MV-4-11 (cell line): ENCODE data around the gene TRIM63.

Experiments
- DNase-seq: peaks from one replicate; lab custom pipeline; 2025; lab: John Stamatoyannopoulos, UW

Gene TRIM63

DNA sequence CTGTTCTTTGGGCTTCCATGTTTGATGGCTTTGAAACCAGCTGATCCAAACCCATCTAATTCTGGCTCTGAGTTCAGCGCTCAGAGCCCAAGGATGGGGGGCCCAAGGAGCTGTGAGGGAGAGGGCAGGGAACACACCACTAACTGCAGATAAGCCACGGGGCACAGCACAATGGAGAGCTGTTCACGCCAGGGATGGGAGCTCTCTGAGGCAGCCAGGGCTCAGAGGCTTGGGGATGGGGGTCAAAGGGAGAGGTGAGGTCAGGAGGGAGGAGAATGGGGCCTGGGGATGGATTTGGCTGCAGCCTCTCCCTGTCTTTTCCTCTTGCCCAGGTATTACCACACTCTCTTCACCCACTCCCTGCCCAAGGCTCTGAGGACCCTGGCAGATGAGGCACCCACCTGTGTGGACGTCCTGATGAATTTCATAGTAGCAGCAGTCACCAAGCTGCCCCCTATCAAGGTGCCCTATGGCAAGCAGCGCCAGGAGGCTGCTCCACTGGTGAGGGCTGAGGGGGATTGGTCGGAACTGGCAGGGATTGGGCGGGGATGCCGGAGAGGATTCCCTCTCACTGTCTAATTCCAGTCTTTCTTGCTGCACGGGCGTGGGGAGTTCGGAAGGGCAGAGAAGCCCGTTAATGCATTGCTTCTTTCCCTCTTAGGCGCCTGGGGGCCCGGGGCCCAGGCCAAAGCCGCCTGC, 32.8 kb downstream of the TRIM63 start:
- DNase-seq, result no peak

GRCh38 chr1:26032656-26033357, 34.6 kb downstream of the TRIM63 start:
- no peak for DNase-seq

- no peak for DNase-seq
Measured at GRCh38 chr1:26031611-26032220, 35.7 kb downstream of the TRIM63 start.

- no peak for DNase-seq
Measured at GRCh38 chr1:26031196-26031595, 36.2 kb downstream of the TRIM63 start.

DNA sequence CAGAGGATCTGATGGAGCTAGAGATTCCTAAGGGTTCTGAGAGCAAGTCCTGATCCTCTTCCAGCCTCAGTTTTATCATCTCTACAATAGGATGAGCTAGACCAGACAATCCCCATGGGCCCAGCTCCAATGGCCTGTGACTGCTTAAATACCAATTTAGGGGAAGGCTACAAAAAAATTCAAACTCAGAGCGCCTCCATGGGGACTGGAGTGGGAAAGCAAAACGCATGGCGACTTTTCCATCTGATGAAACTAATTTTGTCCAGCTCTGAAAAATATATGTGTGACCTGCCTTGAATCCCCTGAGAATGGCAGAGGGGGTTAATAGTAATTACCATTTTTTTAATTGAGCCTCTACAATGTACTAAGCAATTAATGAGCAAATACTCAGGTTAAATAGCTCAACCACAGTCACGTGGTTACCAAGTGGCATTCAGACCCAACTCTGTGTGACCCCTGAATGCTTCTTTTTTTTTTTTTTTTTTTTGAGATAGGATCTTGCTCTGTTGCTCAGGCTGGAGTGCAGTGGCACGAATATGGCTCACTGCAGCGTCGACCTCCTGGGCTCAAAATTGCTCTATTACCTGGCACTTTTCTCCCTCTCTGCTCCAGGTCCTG, 37.5 kb downstream of the TRIM63 start:
- DNase-seq, result peak; percentile 9

DNA sequence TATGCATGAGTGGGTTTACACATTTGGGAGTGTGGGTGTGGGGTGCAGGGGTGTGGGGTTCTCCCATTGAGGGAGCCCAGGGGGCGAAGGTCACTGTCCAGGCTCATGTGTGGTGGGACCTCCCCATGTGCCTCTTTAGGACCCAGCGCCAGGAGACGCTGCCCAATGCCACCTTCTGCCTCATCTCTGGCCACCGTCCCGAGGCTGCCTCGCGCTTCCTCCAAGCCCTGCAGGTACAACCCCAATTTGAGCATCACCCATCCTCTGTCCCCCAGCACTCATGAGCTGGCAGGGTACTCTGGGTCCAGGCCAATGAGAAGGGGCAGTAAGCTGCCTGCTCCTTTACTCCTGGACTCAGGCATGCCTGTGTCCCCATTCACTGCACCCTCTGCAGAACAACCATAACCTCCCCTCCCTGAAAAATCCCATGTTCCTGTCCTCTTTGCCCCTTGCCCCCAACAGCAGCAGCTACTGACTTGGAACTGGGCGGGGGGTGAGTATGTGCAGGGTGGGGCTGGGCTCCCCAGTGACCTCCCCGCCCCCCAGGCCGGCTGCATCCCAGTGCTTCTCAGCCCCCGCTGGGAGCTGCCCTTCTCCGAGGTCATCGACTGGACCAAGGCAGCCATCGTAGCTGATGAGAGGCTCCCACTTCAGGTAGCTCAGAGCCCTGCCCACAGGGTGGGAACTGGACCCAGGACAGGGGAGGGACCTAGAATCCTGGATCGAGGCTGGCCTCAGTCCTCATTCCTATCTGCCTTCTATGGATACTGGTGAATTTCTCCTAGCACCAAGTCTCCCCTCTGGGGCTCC, 38.2 kb downstream of the TRIM63 start:
- DNase-seq, result no peak

- no peak for DNase-seq
Measured at GRCh38 chr1:26028490-26028980, 38.9 kb downstream of the TRIM63 start.

- peak; percentile 48 for DNase-seq
Measured at GRCh38 chr1:26027716-26028489, 39.5 kb downstream of the TRIM63 start.

GRCh38 chr1:26025517-26025916, 41.9 kb downstream of the TRIM63 start:
- DNase-seq, result no peak

DNA sequence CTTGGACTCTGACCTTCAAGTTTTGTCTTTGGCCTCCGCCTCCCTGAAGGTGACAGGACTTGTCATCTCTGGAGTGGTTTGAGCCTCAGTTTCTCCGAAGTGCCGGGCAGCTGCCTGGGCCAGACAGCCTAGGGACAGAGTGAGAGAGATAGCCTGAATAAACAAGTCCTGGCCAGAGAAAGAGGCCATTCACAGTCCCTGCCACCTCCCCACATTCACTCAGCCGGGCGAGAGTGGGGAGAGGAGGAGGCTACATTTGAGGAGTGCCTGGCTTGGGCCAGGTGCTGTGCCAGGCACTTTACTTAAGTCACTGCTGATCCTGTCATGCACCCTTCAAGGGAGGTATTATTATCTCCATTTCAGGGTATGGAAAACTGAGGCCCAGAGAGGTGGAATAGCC, 42.4 kb downstream of the TRIM63 start:
- no peak for DNase-seq

DNA sequence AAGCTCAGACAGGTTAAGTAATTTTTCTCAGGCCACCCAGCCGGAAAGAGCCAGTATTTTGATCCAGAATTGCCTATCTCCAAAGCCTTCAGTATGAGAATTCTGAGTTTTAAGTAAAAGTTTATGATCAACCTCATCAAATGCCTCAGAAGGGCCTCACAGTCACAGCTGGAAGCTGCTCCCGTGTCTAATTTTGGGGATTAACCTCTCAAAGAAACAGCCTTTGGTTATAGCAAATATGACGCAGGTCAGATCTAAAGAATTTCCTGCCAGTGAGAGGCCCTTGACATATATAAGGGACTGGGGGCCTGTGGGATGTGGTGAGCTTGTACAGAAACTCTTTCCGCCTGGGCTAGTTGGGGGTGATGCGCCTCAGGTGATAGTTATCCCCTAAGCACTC, 43.6 kb downstream of the TRIM63 start:
- no peak for DNase-seq

DNA sequence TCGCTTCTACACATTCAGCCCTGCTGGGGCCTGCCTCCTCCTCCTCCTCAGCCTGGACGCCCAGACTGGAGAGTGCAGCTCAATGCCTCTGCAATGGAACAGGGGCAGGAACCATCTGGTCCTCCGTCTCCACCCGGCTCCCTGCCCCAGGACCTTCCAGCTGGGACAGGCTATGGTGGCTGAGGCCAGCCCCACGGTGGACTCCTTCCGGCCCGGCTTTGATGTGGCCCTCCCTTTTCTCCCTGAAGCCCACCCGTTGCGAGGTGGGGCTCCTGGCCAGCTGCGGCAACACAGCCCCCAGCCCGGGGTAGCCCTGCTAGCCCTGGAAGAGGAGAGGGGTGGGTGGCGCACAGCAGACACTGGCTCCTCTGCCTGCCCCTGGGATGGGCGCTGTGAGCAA, 44.4 kb downstream of the TRIM63 start:
- DNase-seq, result no peak

DNA sequence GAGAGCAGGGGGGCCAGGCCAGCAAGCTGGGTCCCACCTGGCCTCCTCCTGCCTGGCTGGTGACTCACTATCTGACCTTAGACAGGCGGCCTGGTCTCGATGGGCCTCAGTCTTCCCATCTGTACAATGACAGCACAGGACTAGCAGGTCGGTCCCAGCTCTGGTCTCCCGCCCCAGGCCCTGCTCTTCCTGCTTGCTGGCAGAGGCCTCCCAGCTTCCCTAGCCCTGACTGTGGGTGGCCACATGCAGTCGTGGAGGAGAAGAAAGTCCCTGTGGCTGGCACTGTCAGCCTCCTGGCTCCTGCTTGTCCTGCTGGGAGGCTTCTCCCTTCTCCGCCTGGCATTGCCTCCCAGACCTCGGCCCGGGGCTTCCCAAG, 45.0 kb downstream of the TRIM63 start:
- DNase-seq, result no peak

GRCh38 chr1:26021647-26022403, 45.6 kb downstream of the TRIM63 start, which contains the start of gene EXTL1:
Gene EXTL1, plus strand, starts transcription at chr1:26021775. Its CDS starts 872 bp downstream, at chr1:26022647.
- no peak for DNase-seq

- no peak for DNase-seq
Measured at GRCh38 chr1:26020941-26021646, 46.3 kb downstream of the TRIM63 start.

GRCh38 chr1:26020330-26020768, 47.1 kb downstream of the TRIM63 start:
- DNase-seq, result no peak

- DNase-seq, result peak; percentile 91
Measured at GRCh38 chr1:26019641-26020315, 47.7 kb downstream of the TRIM63 start.

DNA sequence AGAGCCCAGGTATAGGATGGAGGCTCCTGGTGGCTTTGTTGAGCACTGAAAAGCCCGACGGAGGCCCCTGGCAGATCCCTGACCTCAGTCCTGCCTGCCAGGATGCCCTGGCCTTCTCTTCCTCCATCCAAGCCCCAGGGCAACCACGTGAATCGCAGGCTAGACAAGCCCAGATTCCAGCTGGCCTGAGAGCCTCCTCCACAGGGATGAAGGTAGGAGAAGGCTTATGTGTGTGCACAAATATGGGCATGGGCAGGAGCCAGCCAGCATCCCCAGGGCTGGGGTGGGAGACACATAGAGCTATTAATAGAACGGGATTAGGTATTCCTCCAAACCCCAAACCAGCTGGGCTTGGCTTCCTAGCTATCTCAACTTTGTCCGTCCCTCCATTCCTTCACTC, 49.8 kb downstream of the TRIM63 start:
- DNase-seq, result no peak
